Upper lobe of left lung (tissue), 6 donors: ENCODE measurements around the gene NRXN2. TPM values are rescaled to one million over a fixed set of nuclear protein-coding genes. Genes with fewer than 3 reads are reported as not detected.

Experiments
- ATAC-seq, 2 donors: fragments of 200-7000 bp; cut with Tn5 transposase; one replicate each; pipeline ENCODE4 v1.9.1; 2022; ENCODE audit warnings: mild to moderate bottlenecking in 2 of 2, moderate library complexity in 2 of 2; ENCODE audit not compliant: low FRiP score in 2 of 2
- DNase-seq, 2 donors: peaks; one replicate each; pipeline ENCODE4 v3.0.0-alpha.2; 2019 to 2020
- H3K27ac ChIP-seq, 4 donors: fragments of 200-600 bp; sonication (generic); one replicate each; pipeline ENCODE4 v1.5.1; 2016 to 2019
- H3K27me3 ChIP-seq, 4 donors: fragments of 200-600 bp; sonication (generic); one replicate each; pipeline ENCODE4 v1.5.1; 2017 to 2019
- H3K36me3 ChIP-seq, 4 donors: fragments of 200-600 bp; sonication (generic); one replicate each; pipeline ENCODE4 v1.5.1; 2016 to 2019
- H3K4me1 ChIP-seq, 4 donors: fragments of 200-600 bp; sonication (generic); one replicate each; pipeline ENCODE4 v1.5.1; 2018 to 2019
- H3K4me3 ChIP-seq, 4 donors: fragments of 200-600 bp; sonication (generic); one replicate each; pipeline ENCODE4 v1.5.1; 2017 to 2019; ENCODE audit warnings: mild to moderate bottlenecking in 2 of 4, moderate library complexity in 1 of 4
- H3K9me3 ChIP-seq, 4 donors: fragments of 200-600 bp; sonication (generic); one replicate each; pipeline ENCODE4 v1.5.1; 2018 to 2019
- EP300 ChIP-seq, 4 donors: sonication (generic); formaldehyde crosslinking; IDR thresholded peaks; one replicate each; pipeline ENCODE4 v1.5.1; 2017; ENCODE audit warnings: antibody characterized with exemption in 4 of 4, control low read depth in 2 of 4
- POLR2A ChIP-seq, 4 donors: fragments of 450-650 bp; IDR thresholded peaks; one replicate each; pipeline ENCODE4 v1.5.1; 2016 to 2017; ENCODE audit warnings: antibody characterized with exemption in 4 of 4, mild to moderate bottlenecking in 2 of 4
- POLR2AphosphoS5 ChIP-seq, 2 donors: sonication (generic); formaldehyde crosslinking; IDR thresholded peaks; one replicate each; pipeline ENCODE4 v1.5.1; 2017; ENCODE audit warnings: antibody characterized with exemption in 2 of 2
- WGBS, 2 donors: methylation state at CpG; one replicate each; pipeline ENCODE4 v1.1.5; 2017 to 2018; 5-methylcytosine and 5-hydroxymethylcytosine counted together
- total RNA-seq, 6 donors: library from RNA; depleted of rRNA in 4 of 6; stranded (reverse); fragments of >200 nt in 4 of 6; gene quantifications; one replicate each; pipeline versions ENCODE4 v1.1.0 to v1.2.1, GENCODE V29; 2016 to 2021
- TF ChIP-seq, protein P1 (sequence below), 6 experiments: fragments of 450-650 bp in 4 of 6; fragments of 200-600 bp in 2 of 6; sonication (generic) in 2 of 6; IDR thresholded peaks; one replicate each; pipeline ENCODE4 v1.5.1; 2016 to 2019; ENCODE audit warnings: antibody characterized with exemption in 6 of 6
- donor health status: DM: no; HTN: no; CAD: no; lungs with moderate emphysema.
- donor health status: DM: no; HTN: yes; CAD: no; lungs with severe emphysema.

The NRXN2 gene
- total RNA-seq, 6 donors from 2014 or later, result 0.59 to 21.6 (median 2.9) TPM; not detected in 2

DNA sequence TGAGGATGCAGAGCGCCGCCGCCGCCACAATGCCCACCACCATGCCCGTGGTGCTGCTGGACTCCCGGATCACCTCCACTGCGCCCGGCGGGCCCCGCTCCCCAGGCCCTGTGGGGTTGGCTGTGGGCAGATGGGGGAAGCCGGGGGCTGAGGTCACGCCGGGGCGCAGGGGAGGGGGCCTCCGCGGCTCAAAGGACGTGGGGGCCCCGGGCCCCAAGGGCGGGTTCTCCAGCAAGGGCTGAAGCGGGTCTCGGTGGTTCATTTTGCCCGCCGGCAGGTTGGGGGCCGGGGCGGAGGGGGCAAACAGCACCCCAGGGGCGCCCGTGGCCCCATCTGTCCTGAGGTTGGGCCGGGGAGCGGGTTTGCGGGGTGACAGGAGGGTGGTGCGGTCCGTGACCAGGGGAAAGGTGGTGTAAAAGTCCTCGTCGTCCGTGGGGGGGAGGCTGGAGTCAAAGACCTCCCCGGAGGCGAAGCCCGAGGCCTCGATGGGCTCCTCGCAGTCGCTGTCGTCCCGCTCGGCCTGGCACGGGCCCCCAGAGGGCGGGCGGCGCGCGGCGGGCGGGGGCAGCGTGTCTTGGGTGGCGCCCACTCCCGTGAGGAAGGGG is 115.5 kb downstream of the NRXN2 start:
- Histone ChIP-seq H3K27me3 (peaks cover 0 to 7% (median 3%) of the 10 kb centered on the region in 4 donors), H3K9me3 (no peaks in the 10 kb centered on the region), H3K4me3 (peak overlapping the region in 1 of 4 donors; percentile 33), H3K36me3 (no peaks in the 10 kb centered on the region), H3K27ac (no peak overlapping the region), H3K4me1 (peaks cover 0 to 9% (median 3%) of the 10 kb centered on the region in 4 donors)
- 83 to 87% methylated on average over 35 to 45 of the region's 55 CpGs for WGBS, 2 donors
- DNase-seq (peak in 1 of 2 donors; percentile 82), ATAC-seq (peak in 1 of 2 donors; percentile 3)
- TF ChIP-seq POLR2A (IDR thresholded peaks at IDR 0.05) (no peak), EP300 (IDR thresholded peaks at IDR 0.05) (no peak), POLR2AphosphoS5 (IDR thresholded peaks at IDR 0.05) (no peak)
- TF ChIP-seq, protein P1, sequence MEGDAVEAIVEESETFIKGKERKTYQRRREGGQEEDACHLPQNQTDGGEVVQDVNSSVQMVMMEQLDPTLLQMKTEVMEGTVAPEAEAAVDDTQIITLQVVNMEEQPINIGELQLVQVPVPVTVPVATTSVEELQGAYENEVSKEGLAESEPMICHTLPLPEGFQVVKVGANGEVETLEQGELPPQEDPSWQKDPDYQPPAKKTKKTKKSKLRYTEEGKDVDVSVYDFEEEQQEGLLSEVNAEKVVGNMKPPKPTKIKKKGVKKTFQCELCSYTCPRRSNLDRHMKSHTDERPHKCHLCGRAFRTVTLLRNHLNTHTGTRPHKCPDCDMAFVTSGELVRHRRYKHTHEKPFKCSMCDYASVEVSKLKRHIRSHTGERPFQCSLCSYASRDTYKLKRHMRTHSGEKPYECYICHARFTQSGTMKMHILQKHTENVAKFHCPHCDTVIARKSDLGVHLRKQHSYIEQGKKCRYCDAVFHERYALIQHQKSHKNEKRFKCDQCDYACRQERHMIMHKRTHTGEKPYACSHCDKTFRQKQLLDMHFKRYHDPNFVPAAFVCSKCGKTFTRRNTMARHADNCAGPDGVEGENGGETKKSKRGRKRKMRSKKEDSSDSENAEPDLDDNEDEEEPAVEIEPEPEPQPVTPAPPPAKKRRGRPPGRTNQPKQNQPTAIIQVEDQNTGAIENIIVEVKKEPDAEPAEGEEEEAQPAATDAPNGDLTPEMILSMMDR (IDR thresholded peaks at IDR 0.05), result no peak

DNA sequence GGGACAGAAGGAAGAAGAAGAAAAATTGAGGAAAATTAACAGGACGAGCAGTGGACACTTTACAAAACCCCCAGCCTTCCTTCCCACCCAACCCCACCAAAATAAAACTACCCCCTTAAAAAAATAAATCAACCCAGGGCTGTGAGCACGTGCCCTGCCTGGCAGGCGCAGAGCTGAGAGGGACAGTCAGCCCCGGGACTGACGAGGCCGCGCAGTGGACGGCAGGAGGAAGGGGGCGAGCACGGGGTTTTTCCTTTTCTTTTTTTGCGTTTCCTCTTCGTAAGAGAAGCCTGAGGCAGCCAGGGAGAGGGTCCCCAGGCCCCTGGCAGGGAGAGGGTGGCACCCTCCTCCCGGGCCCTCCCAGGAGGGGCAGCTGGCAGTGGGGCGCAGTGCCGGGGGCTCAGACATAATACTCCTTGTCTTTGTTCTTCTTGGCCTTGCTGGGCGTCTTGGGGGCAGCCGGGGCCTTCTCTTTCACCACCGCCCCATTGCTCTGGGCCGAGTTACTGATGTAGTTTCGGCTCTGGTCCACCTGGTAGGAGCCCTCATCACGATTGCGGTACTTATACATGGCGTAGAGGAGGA is 116.1 kb downstream of the NRXN2 start:
- H3K27ac ChIP-seq, result no peak overlapping the region

DNA sequence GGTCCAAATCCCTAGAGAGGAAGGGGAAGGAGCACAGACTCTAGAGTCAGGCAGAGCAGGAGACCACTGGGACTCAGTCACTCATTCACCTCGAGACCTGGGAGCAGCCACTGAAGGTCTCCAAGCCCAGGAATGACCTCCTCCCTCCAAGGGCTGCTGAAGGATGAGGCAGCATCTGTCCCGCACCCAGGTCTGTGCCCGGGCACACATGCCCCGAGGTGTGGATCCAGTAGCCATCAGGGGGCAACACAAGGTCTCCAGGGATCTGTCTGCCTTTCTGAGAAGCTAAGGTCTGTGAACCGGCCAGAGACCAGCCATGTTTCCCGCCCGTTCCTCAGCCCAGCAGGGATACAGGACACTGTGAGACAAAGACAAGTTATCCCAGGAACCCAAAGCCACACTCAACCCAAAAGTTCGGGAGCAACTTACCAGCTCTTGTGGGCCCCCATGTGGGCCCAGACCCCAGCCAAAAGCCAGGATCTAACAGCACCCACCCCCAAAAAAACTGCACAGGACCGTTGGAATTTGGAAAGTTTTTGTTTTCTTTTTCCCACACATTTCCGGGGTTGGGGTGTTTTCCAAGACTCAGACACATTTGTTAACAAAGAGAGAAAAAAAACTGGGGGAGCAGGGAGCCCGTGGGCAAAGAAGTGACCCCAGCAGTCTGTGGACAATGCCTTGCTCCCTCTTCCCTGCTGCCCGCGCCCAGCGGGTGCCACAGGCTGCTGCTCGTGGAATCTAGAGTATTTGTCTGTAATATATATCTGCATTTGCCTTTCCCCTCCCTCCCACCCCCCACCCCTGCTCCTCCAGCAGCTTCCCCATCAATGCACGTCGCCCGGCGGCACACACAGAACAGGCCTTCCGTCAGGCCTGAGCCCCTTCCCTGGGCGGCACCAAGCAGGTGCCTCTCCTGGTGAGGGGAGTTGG is 117.1 kb downstream of the NRXN2 start:
- Histone ChIP-seq H3K4me3 (no peak overlapping the region), H3K27ac (no peak overlapping the region), H3K9me3 (no peaks in the 10 kb centered on the region), H3K4me1 (peaks cover 0 to 9% (median 3%) of the 10 kb centered on the region in 4 donors), H3K27me3 (peaks cover 0 to 7% (median 3%) of the 10 kb centered on the region in 4 donors), H3K36me3 (no peaks in the 10 kb centered on the region)
- TF ChIP-seq POLR2AphosphoS5 (IDR thresholded peaks at IDR 0.05) (no peak), POLR2A (IDR thresholded peaks at IDR 0.05) (no peak), EP300 (IDR thresholded peaks at IDR 0.05) (no peak)
- TF ChIP-seq, protein P1 (IDR thresholded peaks at IDR 0.05), result no peak
- 69 to 76% methylated on average over 14 to 20 of the region's 21 CpGs for WGBS, 2 donors
- DNase-seq, result no peak
- ATAC-seq, result no peak

More for the DNA sequence above, 116.1 kb downstream of the NRXN2 start:
- ATAC-seq (no peak), DNase-seq (no peak)
- Histone ChIP-seq H3K36me3 (no peaks in the 10 kb centered on the region), H3K9me3 (no peaks in the 10 kb centered on the region), H3K27me3 (peaks cover 0 to 7% (median 3%) of the 10 kb centered on the region in 4 donors), H3K4me3 (no peak overlapping the region), H3K4me1 (peaks cover 0 to 9% (median 3%) of the 10 kb centered on the region in 4 donors)
- TF ChIP-seq EP300 (IDR thresholded peaks at IDR 0.05) (no peak), POLR2A (IDR thresholded peaks at IDR 0.05) (no peak), POLR2AphosphoS5 (IDR thresholded peaks at IDR 0.05) (no peak)
- TF ChIP-seq, protein P1 (IDR thresholded peaks at IDR 0.05), result no peak
- 64 to 66% methylated on average over 14 to 23 of the region's 23 CpGs for WGBS, 2 donors

DNA sequence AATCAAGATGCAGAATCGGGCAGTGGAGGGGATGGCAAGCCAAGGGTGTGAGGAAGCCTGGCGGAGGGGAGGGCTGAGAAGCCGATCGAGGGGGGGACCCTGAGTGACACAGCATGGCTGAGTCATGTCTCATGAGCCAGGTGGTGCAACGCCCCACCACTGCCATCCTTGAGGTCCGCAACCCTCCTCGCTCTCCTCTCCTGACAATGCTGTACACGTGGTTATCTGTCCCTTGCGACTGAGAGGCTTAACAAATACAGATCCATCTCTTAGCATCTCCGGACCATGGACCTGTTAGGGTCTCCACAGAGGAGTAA is 117.8 kb downstream of the NRXN2 start:
- 63 to 70% methylated on average over 10 of the region's 10 CpGs for WGBS, 2 donors
- H3K27me3 ChIP-seq, result peaks cover 0 to 7% (median 3%) of the 10 kb centered on the region in 4 donors
- H3K9me3 ChIP-seq, result no peaks in the 10 kb centered on the region
- peaks cover 0 to 9% (median 3%) of the 10 kb centered on the region in 4 donors for H3K4me1 ChIP-seq
- no peak overlapping the region for H3K4me3 ChIP-seq
- H3K27ac ChIP-seq, result no peak overlapping the region
- TF ChIP-seq, protein P1 (IDR thresholded peaks at IDR 0.05), result no peak
- no peak for TF ChIP-seq EP300 (IDR thresholded peaks at IDR 0.05)
- DNase-seq, result no peak
- ATAC-seq, result no peak
- H3K36me3 ChIP-seq, result no peaks in the 10 kb centered on the region
